SK-N-SH (cell line): ENCODE data around the gene RBMS3. TPM values are rescaled to one million over a fixed set of nuclear protein-coding genes. Genes with fewer than 3 reads are reported as not detected.
A peak's percentile ranks its signal among the peaks of the same experiment; 100 is the strongest.

Experiments used
- CTCF ChIA-PET: fragments of 300-600, 350-600 bp; formaldehyde crosslinking; extraction: SDS; loops from one replicate; lab custom pipeline; 2021; lab: Yijun Ruan, JAX
- POLR2A ChIA-PET: fragments of 350-600 bp; sonication (Branson Sonifier 250); formaldehyde crosslinking; extraction: SDS; loops from one replicate; lab custom pipeline; 2020; ENCODE audit warnings: antibody characterized with exemption, inconsistent platforms; lab: Yijun Ruan, JAX
- DNase-seq: peaks from one replicate; pipeline ENCODE4 v3.0.0; 2012
- H2AFZ ChIP-seq: fragments of 200-600 bp; sonication (generic); 2 replicates; pipeline ENCODE4 v1.8.1; 2016; ENCODE audit warnings: antibody characterized with exemption, mild to moderate bottlenecking, low read depth
- H3F3A ChIP-seq: fragments of 200-600 bp; sonication (generic); replicated peaks from 2 replicates; pipeline ENCODE3; 2016; ENCODE audit warnings: antibody characterized with exemption, mild to moderate bottlenecking; ENCODE audit not compliant: insufficient read depth
- H3K27ac ChIP-seq, 2 experiments: fragments of 200-500 bp in 1 of 2; fragments of 200-600 bp in 1 of 2; sonication (Bioruptor generic) in 1 of 2; sonication (generic), shearing (Covaris generic) in 1 of 2; 2 replicates each; pipeline versions ENCODE4 v1.5.1 to v1.6.1; 2014 to 2016; ENCODE audit warnings: low read depth in 2 of 2, inconsistent platforms in 1 of 2, low read length in 1 of 2, mild to moderate bottlenecking in 1 of 2, mixed read lengths in 1 of 2
- H3K27me3 ChIP-seq: fragments of 200-600 bp; sonication (generic), shearing (Covaris generic); 2 replicates; pipeline ENCODE4 v1.6.1; 2016; ENCODE audit warnings: mixed run types; ENCODE audit not compliant: insufficient read depth
- H3K36me3 ChIP-seq, 2 experiments: fragments of 200-500 bp in 1 of 2; fragments of 200-600 bp in 1 of 2; sonication (Bioruptor generic) in 1 of 2; sonication (generic) in 1 of 2; replicated peaks in 1 of 2; 2 replicates each; pipeline versions ENCODE3 to v1.5.1; 2014 to 2016; ENCODE audit warnings: low read length in 1 of 2, mild to moderate bottlenecking in 1 of 2; ENCODE audit not compliant: insufficient read depth in 2 of 2, control insufficient read depth in 1 of 2
- H3K4me1 ChIP-seq, 2 experiments: fragments of 200-500 bp in 1 of 2; fragments of 200-600 bp in 1 of 2; sonication (Bioruptor generic) in 1 of 2; sonication (generic), shearing (Covaris generic) in 1 of 2; 2 replicates each; pipeline versions ENCODE4 v1.5.1 to v1.6.1; 2014 to 2016; ENCODE audit warnings: low read depth in 1 of 2, low read length in 1 of 2, mixed run types in 1 of 2; ENCODE audit not compliant: insufficient read depth in 2 of 2, control insufficient read depth in 1 of 2
- H3K4me2 ChIP-seq: fragments of 200-600 bp; sonication (generic), shearing (Covaris generic); 2 replicates; pipeline ENCODE4 v1.6.1; 2017; ENCODE audit warnings: mixed run types
- H3K4me3 ChIP-seq, 2 experiments: fragments of 200-500 bp in 1 of 2; fragments of 200-600 bp in 1 of 2; sonication (Bioruptor generic) in 1 of 2; sonication (generic), shearing (Covaris generic) in 1 of 2; 2 replicates each; pipeline versions ENCODE4 v1.5.1 to v1.8.1; 2014 to 2016; ENCODE audit warnings: low read depth in 2 of 2, inconsistent platforms in 1 of 2, low read length in 1 of 2, mild to moderate bottlenecking in 1 of 2, mixed read lengths in 1 of 2, moderate library complexity in 1 of 2
- H3K79me2 ChIP-seq: fragments of 200-600 bp; sonication (generic); 2 replicates; pipeline ENCODE4 v1.8.1; 2017; ENCODE audit warnings: mild to moderate bottlenecking; ENCODE audit not compliant: insufficient read depth
- H3K9ac ChIP-seq: fragments of 200-600 bp; sonication (generic); 2 replicates; pipeline ENCODE4 v1.6.1; 2017; ENCODE audit warnings: mixed run types
- H3K9me2 ChIP-seq: fragments of 200-600 bp; sonication (generic); 2 replicates; pipeline ENCODE4 v1.6.1; 2017; ENCODE audit warnings: mixed run types
- H3K9me3 ChIP-seq: fragments of 200-600 bp; sonication (generic); 2 replicates; pipeline ENCODE4 v1.6.1; 2017; ENCODE audit warnings: mixed run types, mild to moderate bottlenecking, moderate library complexity
- H4K20me1 ChIP-seq: fragments of 200-600 bp; sonication (generic); 2 replicates; pipeline ENCODE4 v1.6.1; 2017; ENCODE audit warnings: mild to moderate bottlenecking, mixed run types; ENCODE audit not compliant: insufficient read depth
- CHD2 ChIP-seq: fragments of 150-350 bp; IDR thresholded peaks from 2 replicates; pipeline ENCODE4 v1.6.1; 2018; ENCODE audit warnings: low read length; ENCODE audit not compliant: partially characterized antibody
- ELF1 ChIP-seq: IDR thresholded peaks from 2 replicates; pipeline ENCODE4 v1.4.0; 2012
- EP300 ChIP-seq, 2 experiments: IDR thresholded peaks; 2 replicates each; pipeline versions ENCODE4 v1.4.0 to v1.6.1; 2012; ENCODE audit warnings: borderline replicate concordance in 1 of 2, low read depth in 1 of 2, low read length in 1 of 2
- EZH2phosphoT487 ChIP-seq: fragments of 200-600 bp; sonication (generic); IDR thresholded peaks from 2 replicates; pipeline ENCODE4 v1.6.1; 2017; ENCODE audit warnings: low read depth, mixed run types, mild to moderate bottlenecking, antibody characterized with exemption, moderate library complexity, borderline replicate concordance
- FOSL2 ChIP-seq: IDR thresholded peaks from 2 replicates; pipeline ENCODE4 v1.4.0; 2012; ENCODE audit warnings: low read depth, mild to moderate bottlenecking, moderate library complexity, borderline replicate concordance
- FOXJ3 ChIP-seq: sonication (generic); formaldehyde crosslinking; IDR thresholded peaks from 2 replicates; pipeline ENCODE4 v1.5.1; 2020; ENCODE audit warnings: mild to moderate bottlenecking, missing genetic modification reagents
- FOXM1 ChIP-seq: IDR thresholded peaks from 2 replicates; pipeline ENCODE4 v1.4.0; 2012; ENCODE audit warnings: low read depth, mild to moderate bottlenecking
- GABPA ChIP-seq: IDR thresholded peaks from 2 replicates; pipeline ENCODE4 v1.4.0; 2012; ENCODE audit warnings: low read depth, mild to moderate bottlenecking
- GATA2 ChIP-seq: sonication (generic); formaldehyde crosslinking; IDR thresholded peaks from 2 replicates; pipeline ENCODE4 v1.5.0; 2020; ENCODE audit warnings: mild to moderate bottlenecking, missing genetic modification reagents
- IRF3 ChIP-seq: fragments of 150-350 bp; IDR thresholded peaks from 2 replicates; pipeline ENCODE4 v1.6.1; 2016; ENCODE audit warnings: mild to moderate bottlenecking, low read depth, low read length
- JUND ChIP-seq: IDR thresholded peaks from 2 replicates; pipeline ENCODE4 v1.4.0; 2012
- MEF2A ChIP-seq: IDR thresholded peaks from 2 replicates; pipeline ENCODE4 v1.4.0; 2012; ENCODE audit warnings: low read depth, borderline replicate concordance
- NFIC ChIP-seq: IDR thresholded peaks from 2 replicates; pipeline ENCODE4 v1.4.0; 2012; ENCODE audit warnings: borderline replicate concordance
- NRF1 ChIP-seq: IDR thresholded peaks from 2 replicates; pipeline ENCODE4 v1.6.1; 2012; ENCODE audit warnings: low read depth, mild to moderate bottlenecking, low read length
- POLR2AphosphoS5 ChIP-seq: IDR thresholded peaks from 2 replicates; pipeline ENCODE4 v1.6.1; 2012; ENCODE audit warnings: low read depth, low read length
- RAD21 ChIP-seq: IDR thresholded peaks from 2 replicates; pipeline ENCODE4 v1.6.1; 2012; ENCODE audit warnings: mild to moderate bottlenecking, low read length
- RCOR1 ChIP-seq: fragments of 150-350 bp; IDR thresholded peaks from 2 replicates; pipeline ENCODE4 v1.6.1; 2017; ENCODE audit warnings: antibody characterized with exemption, low read length
- RFX5 ChIP-seq: IDR thresholded peaks from 2 replicates; pipeline ENCODE4 v1.6.1; 2012; ENCODE audit warnings: mild to moderate bottlenecking, improper control_type of control experiment, low read length
- RXRA ChIP-seq: IDR thresholded peaks from 2 replicates; pipeline ENCODE4 v1.4.0; 2012; ENCODE audit warnings: low read depth, mild to moderate bottlenecking, borderline replicate concordance
- SIN3A ChIP-seq: IDR thresholded peaks from 2 replicates; pipeline ENCODE4 v1.6.1; 2012; ENCODE audit warnings: low read depth, mild to moderate bottlenecking, low read length, moderate library complexity, borderline replicate concordance
- SMC3 ChIP-seq: IDR thresholded peaks from 2 replicates; pipeline ENCODE4 v1.6.1; 2012; ENCODE audit warnings: low read depth, low read length, improper control_type of control experiment
- TAF1 ChIP-seq: IDR thresholded peaks from 2 replicates; pipeline ENCODE4 v1.6.1; 2012; ENCODE audit warnings: low read depth, mild to moderate bottlenecking, low read length, moderate library complexity, borderline replicate concordance
- TCF12 ChIP-seq: IDR thresholded peaks from 2 replicates; pipeline ENCODE4 v1.4.0; 2012
- TEAD4 ChIP-seq: IDR thresholded peaks from 2 replicates; pipeline ENCODE4 v1.4.0; 2012; ENCODE audit warnings: mild to moderate bottlenecking, borderline replicate concordance; ENCODE audit not compliant: insufficient read depth
- WGBS: methylation state at CpG from one replicate; pipeline ENCODE4 v1.1.6; 2017; ENCODE audit warnings: low lambda C conversion rate; 5-methylcytosine and 5-hydroxymethylcytosine counted together
- polyA plus RNA-seq, 3 experiments: library from polyadenylated mRNA; depleted of rRNA; stranded (reverse); fragments of >200 nt; gene quantifications; 2 replicates each; pipeline ENCODE4 v1.2.3, GENCODE V29; 2012
- TF ChIP-seq, protein P1 (sequence below): IDR thresholded peaks from 2 replicates; pipeline ENCODE4 v1.4.0; 2012; ENCODE audit warnings: low read depth, borderline replicate concordance
- TF ChIP-seq, protein P2 (sequence below): IDR thresholded peaks from 2 replicates; pipeline ENCODE4; 2012
- TF ChIP-seq, protein P3 (sequence below): fragments of 150-350 bp; IDR thresholded peaks from 2 replicates; pipeline ENCODE4 v1.6.1; 2017; ENCODE audit warnings: antibody characterized with exemption, low read length, low read depth, borderline replicate concordance
- TF ChIP-seq, protein P4 (sequence below): fragments of 200-600 bp; sonication (generic); IDR thresholded peaks from 2 replicates; pipeline ENCODE4 v1.6.1; 2017; ENCODE audit warnings: antibody characterized with exemption, mild to moderate bottlenecking, moderate library complexity

Gene RBMS3
- polyA plus RNA-seq, 1 of the 3 experiments (the other 2 are of a cell fraction), result 8.2 TPM

DNA sequence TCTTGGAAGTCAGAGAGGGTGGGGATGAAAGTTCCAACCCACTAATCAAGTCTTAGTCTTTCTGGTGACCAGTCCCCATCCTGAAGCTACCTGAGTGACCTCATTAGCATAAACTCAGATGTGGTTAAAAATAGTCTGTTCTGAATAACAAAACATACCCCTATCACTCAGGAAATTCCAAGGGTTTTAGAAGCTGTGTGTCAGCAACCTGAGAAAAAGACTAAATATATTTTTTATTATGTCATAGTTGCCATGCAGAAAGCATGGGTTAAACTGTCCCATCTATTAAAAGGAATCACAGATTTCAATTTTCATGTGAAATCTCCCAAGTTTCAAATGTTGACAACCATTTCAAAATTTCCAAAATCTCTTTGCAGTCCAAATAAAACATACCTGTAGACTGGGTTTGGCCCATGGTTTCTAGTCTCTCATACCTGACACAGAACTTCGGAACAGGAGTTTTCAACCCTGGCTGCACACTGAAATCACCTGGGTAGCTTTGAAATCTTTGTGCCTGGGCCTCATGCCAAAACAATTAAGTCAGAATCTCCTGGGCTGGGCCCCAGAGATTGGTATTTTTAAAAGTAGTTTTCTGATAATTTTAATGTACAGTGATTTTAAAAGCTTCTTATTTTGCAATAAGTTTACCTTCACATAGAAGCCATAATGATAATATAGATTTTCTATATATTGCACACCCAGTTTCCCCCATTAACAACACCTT, 476.3 kb downstream of the RBMS3 start:
- CTCF ChIA-PET, result no interaction called here
- Histone ChIP-seq H3K27ac (peak overlapping the region; percentile 70 to 93), H3K4me2 (peak overlapping the region; percentile 21; the same call in 1 of the 2 replicates)
- TF ChIP-seq MEF2A (peak; percentile 79; the same call in 1 of the 2 replicates), RAD21 (no peak), RXRA (no peak), FOXM1 (no peak), CHD2 (no peak), RCOR1 (no peak), EP300 (IDR thresholded peaks at IDR 0.05; ENCODE audit: borderline replicate concordance in 1 of 2, low read depth in 1 of 2, low read length in 1 of 2) (peak in 1 of 2 experiments; percentile 50; a peak in 1 of 4 replicates), ELF1 (no peak), NRF1 (no peak), TAF1 (no peak), GABPA (no peak), POLR2AphosphoS5 (no peak), SMC3 (no peak), NFIC (no peak), FOSL2 (peak; percentile 27; the same call in 1 of the 2 replicates), EZH2phosphoT487 (no peak), IRF3 (no peak), RFX5 (peak; percentile 80), SIN3A (no peak), TCF12 (peak; percentile 43; the same call in 1 of the 2 replicates), TEAD4 (peak; percentile 42; the same call in 1 of the 2 replicates), FOXJ3 (CRISPR knock-in tag) (no peak), JUND (no peak; the same call in 1 of the 2 replicates), GATA2 (CRISPR knock-in tag) (no peak)
- TF ChIP-seq, protein P1, sequence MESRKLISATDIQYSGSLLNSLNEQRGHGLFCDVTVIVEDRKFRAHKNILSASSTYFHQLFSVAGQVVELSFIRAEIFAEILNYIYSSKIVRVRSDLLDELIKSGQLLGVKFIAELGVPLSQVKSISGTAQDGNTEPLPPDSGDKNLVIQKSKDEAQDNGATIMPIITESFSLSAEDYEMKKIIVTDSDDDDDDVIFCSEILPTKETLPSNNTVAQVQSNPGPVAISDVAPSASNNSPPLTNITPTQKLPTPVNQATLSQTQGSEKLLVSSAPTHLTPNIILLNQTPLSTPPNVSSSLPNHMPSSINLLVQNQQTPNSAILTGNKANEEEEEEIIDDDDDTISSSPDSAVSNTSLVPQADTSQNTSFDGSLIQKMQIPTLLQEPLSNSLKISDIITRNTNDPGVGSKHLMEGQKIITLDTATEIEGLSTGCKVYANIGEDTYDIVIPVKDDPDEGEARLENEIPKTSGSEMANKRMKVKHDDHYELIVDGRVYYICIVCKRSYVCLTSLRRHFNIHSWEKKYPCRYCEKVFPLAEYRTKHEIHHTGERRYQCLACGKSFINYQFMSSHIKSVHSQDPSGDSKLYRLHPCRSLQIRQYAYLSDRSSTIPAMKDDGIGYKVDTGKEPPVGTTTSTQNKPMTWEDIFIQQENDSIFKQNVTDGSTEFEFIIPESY, result no peak
- TF ChIP-seq, protein P2, sequence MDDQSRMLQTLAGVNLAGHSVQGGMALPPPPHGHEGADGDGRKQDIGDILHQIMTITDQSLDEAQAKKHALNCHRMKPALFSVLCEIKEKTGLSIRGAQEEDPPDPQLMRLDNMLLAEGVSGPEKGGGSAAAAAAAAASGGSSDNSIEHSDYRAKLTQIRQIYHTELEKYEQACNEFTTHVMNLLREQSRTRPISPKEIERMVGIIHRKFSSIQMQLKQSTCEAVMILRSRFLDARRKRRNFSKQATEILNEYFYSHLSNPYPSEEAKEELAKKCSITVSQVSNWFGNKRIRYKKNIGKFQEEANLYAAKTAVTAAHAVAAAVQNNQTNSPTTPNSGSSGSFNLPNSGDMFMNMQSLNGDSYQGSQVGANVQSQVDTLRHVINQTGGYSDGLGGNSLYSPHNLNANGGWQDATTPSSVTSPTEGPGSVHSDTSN, result peak; percentile 6; the same call in 1 of the 2 replicates
- TF ChIP-seq, protein P3, sequence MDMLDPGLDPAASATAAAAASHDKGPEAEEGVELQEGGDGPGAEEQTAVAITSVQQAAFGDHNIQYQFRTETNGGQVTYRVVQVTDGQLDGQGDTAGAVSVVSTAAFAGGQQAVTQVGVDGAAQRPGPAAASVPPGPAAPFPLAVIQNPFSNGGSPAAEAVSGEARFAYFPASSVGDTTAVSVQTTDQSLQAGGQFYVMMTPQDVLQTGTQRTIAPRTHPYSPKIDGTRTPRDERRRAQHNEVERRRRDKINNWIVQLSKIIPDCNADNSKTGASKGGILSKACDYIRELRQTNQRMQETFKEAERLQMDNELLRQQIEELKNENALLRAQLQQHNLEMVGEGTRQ, result no peak
- TF ChIP-seq, protein P4, sequence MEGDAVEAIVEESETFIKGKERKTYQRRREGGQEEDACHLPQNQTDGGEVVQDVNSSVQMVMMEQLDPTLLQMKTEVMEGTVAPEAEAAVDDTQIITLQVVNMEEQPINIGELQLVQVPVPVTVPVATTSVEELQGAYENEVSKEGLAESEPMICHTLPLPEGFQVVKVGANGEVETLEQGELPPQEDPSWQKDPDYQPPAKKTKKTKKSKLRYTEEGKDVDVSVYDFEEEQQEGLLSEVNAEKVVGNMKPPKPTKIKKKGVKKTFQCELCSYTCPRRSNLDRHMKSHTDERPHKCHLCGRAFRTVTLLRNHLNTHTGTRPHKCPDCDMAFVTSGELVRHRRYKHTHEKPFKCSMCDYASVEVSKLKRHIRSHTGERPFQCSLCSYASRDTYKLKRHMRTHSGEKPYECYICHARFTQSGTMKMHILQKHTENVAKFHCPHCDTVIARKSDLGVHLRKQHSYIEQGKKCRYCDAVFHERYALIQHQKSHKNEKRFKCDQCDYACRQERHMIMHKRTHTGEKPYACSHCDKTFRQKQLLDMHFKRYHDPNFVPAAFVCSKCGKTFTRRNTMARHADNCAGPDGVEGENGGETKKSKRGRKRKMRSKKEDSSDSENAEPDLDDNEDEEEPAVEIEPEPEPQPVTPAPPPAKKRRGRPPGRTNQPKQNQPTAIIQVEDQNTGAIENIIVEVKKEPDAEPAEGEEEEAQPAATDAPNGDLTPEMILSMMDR, result no peak

More for the DNA sequence above, 476.3 kb downstream of the RBMS3 start:
- Histone ChIP-seq H3K4me3 (no peak overlapping the region), H3K9me2 (no peaks in the 10 kb centered on the region), H3K27me3 (no peaks in the 10 kb centered on the region), H4K20me1 (no peaks in the 10 kb centered on the region), H3K9ac (no peak overlapping the region), H3K9me3 (no peaks in the 10 kb centered on the region), H3K79me2 (peaks cover 8% of the 10 kb centered on the region), H3K4me1 (peaks cover 28 to 45% of the 10 kb centered on the region in 2 experiments), H3F3A (peaks cover 21% of the 10 kb centered on the region), H3K36me3 (peaks cover 0 to 4% of the 10 kb centered on the region in 2 experiments), H2AFZ (no peak overlapping the region)
- DNase-seq, result no peak
- POLR2A ChIA-PET, result no interaction called here
- WGBS, result 83% methylated on average over 1 of the region's 1 CpG
